ENCODE data around the gene ZNF207. TPM values are rescaled to one million over a fixed set of nuclear protein-coding genes. Genes with fewer than 3 reads are reported as not detected.
"Not testable (repeated sequence)": the region's sequence is repeated elsewhere in the genome, so short reads cannot be mapped to it uniquely, and the experiment has no call there.

ZNF207 gene
- total RNA-seq, 1 experiment from 2014 or later: 198 TPM

DNA sequence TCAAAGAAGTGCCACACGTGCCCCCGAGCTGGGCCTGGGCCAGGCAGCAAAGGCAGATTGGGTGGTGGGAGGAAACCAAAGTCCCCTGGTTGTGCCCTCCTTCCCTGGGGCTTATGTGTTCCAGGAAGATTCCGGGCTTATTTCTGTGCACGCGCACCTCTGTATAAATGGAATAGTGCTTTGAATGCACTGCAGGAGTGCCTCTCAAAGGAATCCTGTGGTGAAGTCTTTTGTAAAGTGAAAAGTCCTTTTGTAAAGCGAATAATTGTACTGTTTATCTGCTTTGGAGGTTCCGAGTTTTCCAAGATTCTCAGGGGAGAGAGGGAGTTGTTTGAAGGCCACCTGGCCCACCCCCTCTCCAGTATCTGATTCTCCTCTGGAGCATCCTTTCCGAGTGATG is 34.8 kb upstream of the ZNF207 start:
- TF ChIP-seq, protein P1, sequence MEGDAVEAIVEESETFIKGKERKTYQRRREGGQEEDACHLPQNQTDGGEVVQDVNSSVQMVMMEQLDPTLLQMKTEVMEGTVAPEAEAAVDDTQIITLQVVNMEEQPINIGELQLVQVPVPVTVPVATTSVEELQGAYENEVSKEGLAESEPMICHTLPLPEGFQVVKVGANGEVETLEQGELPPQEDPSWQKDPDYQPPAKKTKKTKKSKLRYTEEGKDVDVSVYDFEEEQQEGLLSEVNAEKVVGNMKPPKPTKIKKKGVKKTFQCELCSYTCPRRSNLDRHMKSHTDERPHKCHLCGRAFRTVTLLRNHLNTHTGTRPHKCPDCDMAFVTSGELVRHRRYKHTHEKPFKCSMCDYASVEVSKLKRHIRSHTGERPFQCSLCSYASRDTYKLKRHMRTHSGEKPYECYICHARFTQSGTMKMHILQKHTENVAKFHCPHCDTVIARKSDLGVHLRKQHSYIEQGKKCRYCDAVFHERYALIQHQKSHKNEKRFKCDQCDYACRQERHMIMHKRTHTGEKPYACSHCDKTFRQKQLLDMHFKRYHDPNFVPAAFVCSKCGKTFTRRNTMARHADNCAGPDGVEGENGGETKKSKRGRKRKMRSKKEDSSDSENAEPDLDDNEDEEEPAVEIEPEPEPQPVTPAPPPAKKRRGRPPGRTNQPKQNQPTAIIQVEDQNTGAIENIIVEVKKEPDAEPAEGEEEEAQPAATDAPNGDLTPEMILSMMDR (IDR thresholded peaks at IDR 0.05; ENCODE audit: unreplicated experiment): no peak
- Mint-ChIP-seq H3K4me1 (ENCODE audit: low read depth, unreplicated experiment) (no peaks in the 10 kb centered on the region), H3K4me3 (ENCODE audit: low read depth, unreplicated experiment) (no peak overlapping the region), H3K9me3 (ENCODE audit: low read depth, unreplicated experiment) (no peaks in the 10 kb centered on the region), H3K27me3 (ENCODE audit: unreplicated experiment) (peaks cover 51% of the 10 kb centered on the region), H3K36me3 (ENCODE audit: insufficient read depth, unreplicated experiment) (no peaks in the 10 kb centered on the region), H3K27ac (ENCODE audit: unreplicated experiment) (no peak overlapping the region)
- no peak for DNase-seq
- intact Hi-C loops (cut with micrococcal nuclease; ENCODE audit: unreplicated experiment): no loop called here
- CTCF ChIA-PET: interaction anchor here (0.6 kb wide), 1 partner anchor 513 kb away, joined by 3 read pairs; no protein-coding TSS in a partner anchor
- BruUV-seq (replicated peaks): no TSS peak

GRCh38 chr17:32316653-32317052 is 33.3 kb upstream of the ZNF207 start:
- BruUV-seq (replicated peaks); H3K27ac Mint-ChIP-seq (ENCODE audit: unreplicated experiment); H3K4me1 Mint-ChIP-seq (ENCODE audit: low read depth, unreplicated experiment); H3K9me3 Mint-ChIP-seq (ENCODE audit: low read depth, unreplicated experiment); H3K36me3 Mint-ChIP-seq (ENCODE audit: insufficient read depth, unreplicated experiment); intact Hi-C loops (cut with micrococcal nuclease; ENCODE audit: unreplicated experiment); H3K4me3 Mint-ChIP-seq (ENCODE audit: low read depth, unreplicated experiment); DNase-seq: not testable (repeated sequence)
- CTCF ChIA-PET: interaction anchor here (0.6 to 2.2 kb wide), 2 partner anchors 48 to 64 kb away, joined by 4 to 6 read pairs; no protein-coding TSS in a partner anchor
- H3K27me3 Mint-ChIP-seq (ENCODE audit: unreplicated experiment): peaks cover 43% of the 10 kb centered on the region

DNA sequence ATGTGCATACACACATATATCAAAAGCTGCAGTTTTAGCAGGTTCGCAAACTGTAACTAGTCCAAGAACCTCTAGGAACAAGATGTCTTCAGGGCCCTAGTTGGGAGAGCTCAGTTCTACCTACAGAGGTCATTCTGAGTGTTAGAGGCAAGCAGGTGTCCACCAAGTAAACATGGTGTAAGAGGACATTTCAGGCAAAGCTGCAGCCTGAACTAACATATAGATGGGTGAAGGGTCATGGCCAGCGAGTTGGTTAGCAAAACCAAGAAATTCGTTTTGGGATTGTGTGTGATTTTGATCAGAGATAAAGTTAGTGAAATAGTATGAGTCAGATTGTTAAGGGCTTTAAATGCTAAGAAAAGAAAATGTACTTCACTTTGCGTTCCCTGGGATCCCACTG is 32.6 kb upstream of the ZNF207 start:
- Mint-ChIP-seq H3K4me1 (ENCODE audit: low read depth, unreplicated experiment) (no peaks in the 10 kb centered on the region), H3K36me3 (ENCODE audit: insufficient read depth, unreplicated experiment) (no peaks in the 10 kb centered on the region), H3K9me3 (ENCODE audit: low read depth, unreplicated experiment) (no peaks in the 10 kb centered on the region), H3K27me3 (ENCODE audit: unreplicated experiment) (peaks cover 41% of the 10 kb centered on the region), H3K4me3 (ENCODE audit: low read depth, unreplicated experiment) (no peak overlapping the region), H3K27ac (ENCODE audit: unreplicated experiment) (no peak overlapping the region)
- CTCF ChIA-PET: interaction anchor here (0.6 to 2.2 kb wide), 2 partner anchors 47 to 64 kb away, joined by 4 to 6 read pairs; no protein-coding TSS in a partner anchor
- TF ChIP-seq, protein P1 (IDR thresholded peaks at IDR 0.05; ENCODE audit: unreplicated experiment): no peak
- intact Hi-C loops (cut with micrococcal nuclease; ENCODE audit: unreplicated experiment): no loop called here
- no TSS peak for BruUV-seq (replicated peaks)
- no peak for DNase-seq

- TF ChIP-seq, protein P1 (IDR thresholded peaks at IDR 0.05; ENCODE audit: unreplicated experiment): no peak
- no peak for DNase-seq
- BruUV-seq (replicated peaks): no TSS peak
- Mint-ChIP-seq H3K9me3 (ENCODE audit: low read depth, unreplicated experiment) (no peaks in the 10 kb centered on the region), H3K4me3 (ENCODE audit: low read depth, unreplicated experiment) (no peak overlapping the region), H3K4me1 (ENCODE audit: low read depth, unreplicated experiment) (no peaks in the 10 kb centered on the region), H3K36me3 (ENCODE audit: insufficient read depth, unreplicated experiment) (no peaks in the 10 kb centered on the region), H3K27me3 (ENCODE audit: unreplicated experiment) (peaks cover 41% of the 10 kb centered on the region), H3K27ac (ENCODE audit: unreplicated experiment) (no peak overlapping the region)
- CTCF ChIA-PET: interaction anchor here (0.7 to 2.2 kb wide), 2 partner anchors 48 to 65 kb away, joined by 4 to 6 read pairs; no protein-coding TSS in a partner anchor
- intact Hi-C loops (cut with micrococcal nuclease; ENCODE audit: unreplicated experiment): no loop called here
Observed at GRCh38 chr17:32318071-32318470, 31.9 kb upstream of the ZNF207 start.

DNA sequence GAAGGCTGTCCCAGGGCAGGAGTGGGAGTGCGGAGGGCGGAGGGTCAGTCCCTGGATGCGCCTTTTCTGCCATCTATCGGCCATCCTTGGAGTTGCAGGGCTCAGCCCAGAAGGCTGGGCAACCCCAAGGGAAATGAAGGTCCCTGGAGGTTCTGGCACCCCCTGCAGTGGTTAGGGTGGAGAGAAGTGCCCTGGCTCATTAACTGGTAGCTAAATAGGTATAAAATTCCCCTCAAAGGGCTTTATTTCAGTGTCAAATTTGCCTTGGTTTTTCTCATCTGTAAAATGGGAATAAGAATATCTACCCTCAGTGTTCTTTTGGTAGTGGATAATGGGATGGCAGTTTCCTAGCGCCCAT is 30.4 kb upstream of the ZNF207 start:
- intact Hi-C loops (cut with micrococcal nuclease; ENCODE audit: unreplicated experiment): loop anchor here (1.0 kb wide), 1 partner anchor 66 kb away; no protein-coding TSS in a partner anchor
- no peaks in the 10 kb centered on the region for H3K36me3 Mint-ChIP-seq (ENCODE audit: insufficient read depth, unreplicated experiment)
- CTCF ChIA-PET: interaction anchor here (0.7 to 0.9 kb wide), 2 partner anchors 8 to 327 kb away, joined by 3 read pairs; no protein-coding TSS in a partner anchor

GRCh38 chr17:32320080-32320479 is 29.9 kb upstream of the ZNF207 start:
- H3K27me3 Mint-ChIP-seq (ENCODE audit: unreplicated experiment): peaks cover 31% of the 10 kb centered on the region
- CTCF ChIA-PET: interaction anchor here (0.9 kb wide), 1 partner anchor 9 kb away, joined by 3 read pairs; no protein-coding TSS in a partner anchor
- H3K4me3 Mint-ChIP-seq (ENCODE audit: low read depth, unreplicated experiment); H3K4me1 Mint-ChIP-seq (ENCODE audit: low read depth, unreplicated experiment); DNase-seq; H3K27ac Mint-ChIP-seq (ENCODE audit: unreplicated experiment); H3K9me3 Mint-ChIP-seq (ENCODE audit: low read depth, unreplicated experiment); H3K36me3 Mint-ChIP-seq (ENCODE audit: insufficient read depth, unreplicated experiment); BruUV-seq (replicated peaks); intact Hi-C loops (cut with micrococcal nuclease; ENCODE audit: unreplicated experiment): not testable (repeated sequence)

More for the DNA sequence above, 30.4 kb upstream of the ZNF207 start:
- TF ChIP-seq, protein P1 (IDR thresholded peaks at IDR 0.05; ENCODE audit: unreplicated experiment): peak; percentile 92
- BruUV-seq (replicated peaks): no TSS peak
- H3K9me3 Mint-ChIP-seq (ENCODE audit: low read depth, unreplicated experiment): no peaks in the 10 kb centered on the region
- H3K4me3 Mint-ChIP-seq (ENCODE audit: low read depth, unreplicated experiment): no peak overlapping the region
- peaks cover 37% of the 10 kb centered on the region for H3K27me3 Mint-ChIP-seq (ENCODE audit: unreplicated experiment)
- no peak overlapping the region for H3K27ac Mint-ChIP-seq (ENCODE audit: unreplicated experiment)
- no peaks in the 10 kb centered on the region for H3K4me1 Mint-ChIP-seq (ENCODE audit: low read depth, unreplicated experiment)
- DNase-seq: peak; percentile 86

Measured in Calu3 (cell line).